Tibial nerve (tissue), 4 donors: Measurements from ENCODE around the gene DSEL. TPM values are rescaled to one million over a fixed set of nuclear protein-coding genes. Genes with fewer than 3 reads are reported as not detected.

Source experiments
- DNase-seq, 2 donors: peaks; one replicate each; pipeline ENCODE4 v3.0.0-alpha.2; 2019; ENCODE audit warnings: low spot score in 2 of 2
- H3K27ac ChIP-seq, 4 donors: fragments of 200-600 bp; sonication (generic) in 3 of 4; one replicate each; pipeline ENCODE4 v1.5.1; 2017 to 2019; ENCODE audit warnings: mild to moderate bottlenecking in 1 of 4
- H3K27me3 ChIP-seq, 2 donors: fragments of 200-600 bp; sonication (generic) in 1 of 2; one replicate each; pipeline versions ENCODE4 v1.5.1 to v1.6.0; 2017 to 2019
- H3K36me3 ChIP-seq, 3 donors: fragments of 200-600 bp; sonication (generic); one replicate each; pipeline ENCODE4 v1.5.1; 2018 to 2019
- H3K4me1 ChIP-seq, 4 donors: fragments of 200-600 bp; sonication (generic) in 3 of 4; one replicate each; pipeline ENCODE4 v1.5.1; 2017 to 2019
- H3K4me3 ChIP-seq, 4 donors: fragments of 200-600 bp; sonication (generic) in 3 of 4; one replicate each; pipeline ENCODE4 v1.5.1; 2017 to 2019; ENCODE audit warnings: mild to moderate bottlenecking in 1 of 4, moderate library complexity in 1 of 4
- H3K9me3 ChIP-seq, 4 donors: fragments of 200-600 bp; sonication (generic) in 3 of 4; one replicate each; pipeline ENCODE4 v1.5.1; 2017 to 2019
- EP300 ChIP-seq, 2 donors: sonication (generic); formaldehyde crosslinking; IDR thresholded peaks; one replicate each; pipeline ENCODE4 v1.6.1; 2017; ENCODE audit warnings: antibody characterized with exemption in 2 of 2, mild to moderate bottlenecking in 1 of 2
- POLR2A ChIP-seq, 2 donors: fragments of 450-650 bp; IDR thresholded peaks; one replicate each; pipeline ENCODE4 v1.6.1; 2017; ENCODE audit warnings: antibody characterized with exemption in 2 of 2, mild to moderate bottlenecking in 2 of 2, moderate library complexity in 2 of 2
- WGBS, 2 donors: methylation state at CpG; one replicate each; pipeline ENCODE4 v1.1.5; 2018; 5-methylcytosine and 5-hydroxymethylcytosine counted together
- total RNA-seq, 4 donors: library from RNA; depleted of rRNA; stranded (reverse); fragments of >200 nt; gene quantifications; one replicate each; pipeline ENCODE4 v1.1.0, GENCODE V29; 2016
- TF ChIP-seq, protein P1 (sequence below), 5 experiments: fragments of 200-600 bp in 3 of 5; fragments of 450-650 bp in 2 of 5; sonication (generic) in 3 of 5; IDR thresholded peaks; one replicate each; pipeline ENCODE4 v1.5.1; 2016 to 2019; ENCODE audit warnings: antibody characterized with exemption in 5 of 5, mild to moderate bottlenecking in 3 of 5, moderate library complexity in 2 of 5

The DSEL gene
- total RNA-seq, 4 donors from 2014 or later: 13.4 to 19.6 (median 16.9) TPM

DNA sequence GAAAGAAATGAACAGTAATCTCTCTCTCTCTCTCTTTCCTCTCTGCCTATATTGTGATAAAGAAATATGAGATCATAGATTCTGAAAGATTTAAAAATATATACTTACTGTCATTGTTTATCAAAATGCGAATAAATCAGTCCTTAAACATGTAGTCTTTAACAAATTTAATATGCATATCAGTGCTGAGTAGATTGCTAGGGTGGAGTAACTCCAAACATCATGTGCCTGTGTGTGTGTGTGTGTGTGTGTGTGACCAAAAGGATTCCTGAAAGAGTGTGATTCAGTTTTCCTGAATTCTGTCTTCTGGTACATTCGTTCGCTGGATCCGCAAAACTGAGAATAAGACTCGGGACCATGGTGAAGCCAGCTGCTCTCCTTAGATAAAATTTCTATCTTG, 24.0 kb upstream of the DSEL start:
- Histone ChIP-seq H3K27me3 (no peaks in the 10 kb centered on the region), H3K4me3 (no peak overlapping the region), H3K36me3 (no peaks in the 10 kb centered on the region), H3K4me1 (no peaks in the 10 kb centered on the region), H3K9me3 (no peaks in the 10 kb centered on the region), H3K27ac (no peak overlapping the region)
- no peak for TF ChIP-seq POLR2A (IDR thresholded peaks at IDR 0.05)
- TF ChIP-seq, protein P1, sequence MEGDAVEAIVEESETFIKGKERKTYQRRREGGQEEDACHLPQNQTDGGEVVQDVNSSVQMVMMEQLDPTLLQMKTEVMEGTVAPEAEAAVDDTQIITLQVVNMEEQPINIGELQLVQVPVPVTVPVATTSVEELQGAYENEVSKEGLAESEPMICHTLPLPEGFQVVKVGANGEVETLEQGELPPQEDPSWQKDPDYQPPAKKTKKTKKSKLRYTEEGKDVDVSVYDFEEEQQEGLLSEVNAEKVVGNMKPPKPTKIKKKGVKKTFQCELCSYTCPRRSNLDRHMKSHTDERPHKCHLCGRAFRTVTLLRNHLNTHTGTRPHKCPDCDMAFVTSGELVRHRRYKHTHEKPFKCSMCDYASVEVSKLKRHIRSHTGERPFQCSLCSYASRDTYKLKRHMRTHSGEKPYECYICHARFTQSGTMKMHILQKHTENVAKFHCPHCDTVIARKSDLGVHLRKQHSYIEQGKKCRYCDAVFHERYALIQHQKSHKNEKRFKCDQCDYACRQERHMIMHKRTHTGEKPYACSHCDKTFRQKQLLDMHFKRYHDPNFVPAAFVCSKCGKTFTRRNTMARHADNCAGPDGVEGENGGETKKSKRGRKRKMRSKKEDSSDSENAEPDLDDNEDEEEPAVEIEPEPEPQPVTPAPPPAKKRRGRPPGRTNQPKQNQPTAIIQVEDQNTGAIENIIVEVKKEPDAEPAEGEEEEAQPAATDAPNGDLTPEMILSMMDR (IDR thresholded peaks at IDR 0.05): no peak
- TF ChIP-seq EP300 (IDR thresholded peaks at IDR 0.05): no peak
- DNase-seq: no peak
- 86 to 95% methylated on average over 5 of the region's 5 CpGs for WGBS, 2 donors

DNA sequence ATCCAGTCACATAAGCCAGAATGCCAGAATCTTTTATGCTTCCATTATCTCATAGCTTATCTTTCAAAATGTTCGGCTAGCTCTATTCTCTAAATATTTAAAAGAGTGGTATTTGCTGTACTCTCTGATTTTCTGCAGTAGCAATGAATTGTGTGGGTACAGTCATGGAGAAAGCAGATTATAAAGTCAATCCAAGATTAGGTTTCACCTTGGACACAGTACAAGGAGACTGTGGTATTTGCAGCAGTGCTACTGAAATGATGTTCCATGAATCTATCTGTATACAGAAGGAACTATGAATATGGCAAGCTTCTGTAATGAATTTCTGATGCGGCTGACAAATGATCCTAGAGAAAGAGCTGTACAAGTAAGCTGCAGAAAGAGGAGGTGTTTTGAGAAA, 15.4 kb upstream of the DSEL start:
- no peaks in the 10 kb centered on the region for H3K9me3 ChIP-seq
- no peaks in the 10 kb centered on the region for H3K36me3 ChIP-seq
- H3K27me3 ChIP-seq: no peaks in the 10 kb centered on the region
- TF ChIP-seq EP300 (IDR thresholded peaks at IDR 0.05): no peak
- TF ChIP-seq POLR2A (IDR thresholded peaks at IDR 0.05): no peak
- TF ChIP-seq, protein P1 (IDR thresholded peaks at IDR 0.05): no peak
- no peak overlapping the region for H3K27ac ChIP-seq
- no peak for DNase-seq
- WGBS, 2 donors: 97 to 98% methylated on average over 2 of the region's 2 CpGs
- H3K4me3 ChIP-seq: no peak overlapping the region
- no peaks in the 10 kb centered on the region for H3K4me1 ChIP-seq

DNA sequence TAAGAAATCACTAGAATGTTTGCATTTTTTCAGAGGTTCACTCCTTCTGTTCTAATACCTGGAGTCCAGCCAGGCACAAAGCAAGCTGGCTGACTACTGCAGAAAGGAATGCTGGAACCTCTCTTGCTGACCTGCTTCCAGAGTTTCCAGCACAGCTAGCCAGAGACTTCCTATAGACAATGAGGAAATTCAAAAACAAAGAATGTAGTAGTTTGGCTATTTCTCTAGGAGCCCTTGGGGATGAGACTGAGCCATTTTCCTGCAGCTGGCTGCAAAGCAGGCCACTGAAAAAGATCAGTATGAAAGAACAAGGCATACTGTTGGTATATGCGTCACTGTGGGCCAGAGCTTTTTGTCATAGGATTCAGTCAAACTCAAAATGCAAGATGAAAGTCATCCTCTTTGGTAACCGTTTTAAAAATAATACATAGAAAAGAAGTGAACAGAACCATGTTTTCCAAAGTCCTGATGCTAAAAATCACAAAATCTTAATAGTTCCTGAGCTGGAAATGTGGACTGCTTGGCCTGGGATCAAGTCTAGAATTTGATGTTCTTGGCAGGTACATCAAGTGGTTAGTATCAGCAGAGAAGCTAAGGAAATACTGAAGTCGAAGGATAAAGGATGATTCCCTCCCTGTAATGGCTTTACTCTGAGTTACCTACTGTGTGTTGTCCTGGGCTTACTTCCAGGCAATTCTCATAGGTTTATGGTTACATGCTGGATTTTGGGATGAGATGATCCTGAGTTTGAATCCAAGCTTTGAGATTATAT, 9.0 kb upstream of the DSEL start:
- peaks cover 0 to 34% (median 7%) of the 10 kb centered on the region in 4 donors for H3K4me1 ChIP-seq
- no peaks in the 10 kb centered on the region for H3K9me3 ChIP-seq
- peak overlapping the region in 3 of 4 donors; percentile 11 to 78 (median 47) for H3K27ac ChIP-seq
- DNase-seq: peak; percentile 26 to 70
- WGBS, 2 donors: 25 to 30% methylated on average over 3 of the region's 3 CpGs
- H3K27me3 ChIP-seq: no peaks in the 10 kb centered on the region
- TF ChIP-seq EP300 (IDR thresholded peaks at IDR 0.05): peak in 1 of 2 donors; percentile 73
- no peak for TF ChIP-seq POLR2A (IDR thresholded peaks at IDR 0.05)
- no peak overlapping the region for H3K4me3 ChIP-seq
- H3K36me3 ChIP-seq: no peaks in the 10 kb centered on the region

DNA sequence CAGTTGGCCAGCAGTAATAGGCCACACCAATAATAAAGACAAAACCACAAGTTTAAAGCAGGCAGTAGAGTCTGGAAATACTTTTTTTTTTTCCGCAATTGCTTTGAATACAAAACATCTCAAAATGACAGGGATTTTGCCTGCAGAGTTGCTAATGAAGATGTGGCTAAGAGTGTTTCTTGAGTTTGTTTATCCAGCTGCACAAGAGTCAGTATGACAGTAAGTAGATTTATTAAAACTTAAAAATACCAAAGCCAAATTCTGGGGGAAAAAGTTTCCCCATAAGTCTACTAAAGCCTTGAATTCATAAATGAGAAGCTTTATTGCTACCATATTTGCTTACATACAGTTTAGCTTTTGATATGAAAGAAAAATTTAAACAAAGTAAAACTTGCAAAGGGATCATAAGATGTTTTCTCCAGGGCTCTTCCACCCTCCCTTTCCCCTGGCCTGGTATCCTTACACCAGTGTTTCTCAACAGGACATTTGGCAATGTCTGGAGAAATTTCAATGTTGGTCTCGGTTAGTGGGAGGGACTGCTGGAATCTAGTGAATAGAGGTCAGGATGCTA, 3.9 kb upstream of the DSEL start:
- H3K4me1 ChIP-seq: peaks cover 4 to 49% (median 12%) of the 10 kb centered on the region in 4 donors
- H3K4me3 ChIP-seq: no peak overlapping the region
- 55 to 63% methylated on average over 2 of the region's 2 CpGs for WGBS, 2 donors
- H3K9me3 ChIP-seq: no peaks in the 10 kb centered on the region
- H3K27ac ChIP-seq: peak overlapping the region in 1 of 4 donors; percentile 64
- H3K36me3 ChIP-seq: no peaks in the 10 kb centered on the region
- peak; percentile 24 to 84 for TF ChIP-seq EP300 (IDR thresholded peaks at IDR 0.05)
- TF ChIP-seq, protein P1 (IDR thresholded peaks at IDR 0.05): no peak
- peak in 1 of 2 donors; percentile 66 for DNase-seq
- H3K27me3 ChIP-seq: no peaks in the 10 kb centered on the region

DNA sequence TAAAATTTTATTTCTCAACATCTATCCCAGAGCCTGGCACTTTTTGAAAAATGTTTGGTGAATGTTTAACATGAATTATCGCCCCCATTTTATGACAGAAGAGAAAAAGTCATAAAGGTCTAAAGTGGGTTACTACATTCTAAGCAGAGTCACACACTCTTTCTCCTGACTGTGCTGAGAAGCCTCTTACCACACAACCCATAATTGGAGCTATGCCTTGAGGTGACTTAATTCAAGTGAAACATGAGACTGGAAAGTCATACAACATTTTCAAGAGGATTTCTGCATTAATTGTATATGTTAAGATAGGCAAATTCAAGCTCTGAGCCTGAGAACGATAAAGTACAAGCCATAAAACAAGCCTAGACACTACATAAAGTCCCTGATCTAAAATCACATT, 3.1 kb upstream of the DSEL start:
- Histone ChIP-seq H3K27me3 (no peaks in the 10 kb centered on the region), H3K4me1 (peaks cover 4 to 49% (median 9%) of the 10 kb centered on the region in 4 donors), H3K36me3 (no peaks in the 10 kb centered on the region), H3K4me3 (no peak overlapping the region), H3K9me3 (no peaks in the 10 kb centered on the region), H3K27ac (peak overlapping the region in 1 of 4 donors; percentile 64)
- WGBS, 2 donors: 82 to 92% methylated on average over 2 of the region's 2 CpGs
- no peak for TF ChIP-seq POLR2A (IDR thresholded peaks at IDR 0.05)
- peak in 1 of 2 donors; percentile 8 for TF ChIP-seq EP300 (IDR thresholded peaks at IDR 0.05)
- TF ChIP-seq, protein P1 (IDR thresholded peaks at IDR 0.05): no peak
- DNase-seq: peak in 1 of 2 donors; percentile 33
